Naive thymus-derived CD4-positive, alpha-beta T cell (primary cell): Measurements from ENCODE around the gene THOC3. TPM values are rescaled to one million over a fixed set of nuclear protein-coding genes. Genes with fewer than 3 reads are reported as not detected.
"Not testable (repeated sequence)": the region's sequence is repeated elsewhere in the genome, so short reads cannot be mapped to it uniquely, and the experiment has no call there.

Source experiments
- ATAC-seq: fragments of 150-1000 bp; cut with Tn5 transposase; 2 replicates; pipeline ENCODE4 v1.10.0; 2021; ENCODE audit warnings: mild to moderate bottlenecking, moderate library complexity
- CTCF ChIA-PET: fragments of 350-600 bp; sonication (Branson Sonifier 250); formaldehyde crosslinking; loops from one replicate; lab custom pipeline; 2021; ENCODE audit warnings: antibody characterized with exemption; lab: Charles Lee
- POLR2A ChIA-PET: fragments of 350-600 bp; sonication (Branson Sonifier 250); formaldehyde crosslinking; loops from one replicate; lab custom pipeline; 2021; ENCODE audit warnings: antibody characterized with exemption, inconsistent platforms; lab: Charles Lee
- DNase-seq, 9 donors: peaks; one replicate each; pipeline versions ENCODE4 v3.0.0 to v3.0.0-alpha.2; 2020 to 2022; ENCODE audit warnings: mixed read lengths in 1 of 9
- H3K27ac ChIP-seq: one replicate; pipeline ENCODE4 v1.7.0; 2013; ENCODE audit warnings: mild to moderate bottlenecking, low read depth, low read length, moderate library complexity
- H3K27me3 ChIP-seq, 2 donors: one replicate each; pipeline ENCODE4 v1.7.0; 2013; ENCODE audit warnings: low read length in 2 of 2, mild to moderate bottlenecking in 2 of 2, moderate library complexity in 2 of 2; ENCODE audit not compliant: control insufficient read depth in 2 of 2, insufficient read depth in 2 of 2
- H3K36me3 ChIP-seq, 3 experiments: 1 replicate in 2 of 3; 2 replicates in 1 of 3; pipeline ENCODE4 v1.7.0; 2013; ENCODE audit warnings: low read length in 3 of 3, mild to moderate bottlenecking in 3 of 3, moderate library complexity in 1 of 3; ENCODE audit not compliant: insufficient read depth in 3 of 3, control insufficient read depth in 2 of 3
- H3K4me1 ChIP-seq, 2 donors: one replicate each; pipeline ENCODE4 v1.7.0; 2013; ENCODE audit warnings: low read length in 2 of 2, mild to moderate bottlenecking in 2 of 2, moderate library complexity in 1 of 2; ENCODE audit not compliant: control insufficient read depth in 2 of 2, insufficient read depth in 2 of 2
- H3K4me3 ChIP-seq: 2 replicates; pipeline ENCODE4 v1.7.0; 2013; ENCODE audit warnings: mild to moderate bottlenecking, low read length
- H3K9me3 ChIP-seq, 3 experiments: 1 replicate in 2 of 3; 2 replicates in 1 of 3; pipeline ENCODE4 v1.7.0; 2013; ENCODE audit warnings: low read length in 3 of 3; ENCODE audit not compliant: control insufficient read depth in 2 of 3
- H3K27ac Mint-ChIP-seq, 9 donors: one replicate each; pipeline ENCODE4 v1.8.0; 2020 to 2022; ENCODE audit warnings: mixed read lengths in 9 of 9, mild to moderate bottlenecking in 8 of 9, moderate library complexity in 5 of 9, inconsistent platforms in 2 of 9
- H3K27me3 Mint-ChIP-seq, 5 donors: one replicate each; pipeline ENCODE4 v1.8.0; 2021 to 2022; ENCODE audit warnings: mixed read lengths in 5 of 5, mild to moderate bottlenecking in 1 of 5
- H3K36me3 Mint-ChIP-seq, 5 donors: one replicate each; pipeline ENCODE4 v1.8.0; 2020 to 2022; ENCODE audit warnings: mixed read lengths in 5 of 5, mild to moderate bottlenecking in 3 of 5, inconsistent platforms in 1 of 5
- H3K4me1 Mint-ChIP-seq, 7 donors: one replicate each; pipeline ENCODE4 v1.8.0; 2020 to 2022; ENCODE audit warnings: mixed read lengths in 7 of 7, mild to moderate bottlenecking in 3 of 7, inconsistent platforms in 1 of 7
- H3K4me3 Mint-ChIP-seq, 10 donors: one replicate each; pipeline ENCODE4 v1.8.0; 2020 to 2022; ENCODE audit warnings: mild to moderate bottlenecking in 10 of 10, mixed read lengths in 10 of 10, moderate library complexity in 6 of 10, inconsistent platforms in 2 of 10
- H3K9me3 Mint-ChIP-seq, 11 donors: one replicate each; pipeline ENCODE4 v1.8.0; 2020 to 2022; ENCODE audit warnings: mixed read lengths in 11 of 11, mild to moderate bottlenecking in 4 of 11, inconsistent platforms in 1 of 11, moderate library complexity in 1 of 11
- intact Hi-C, 2 donors: fragments of 100-400 bp; cut with micrococcal nuclease; formaldehyde crosslinking; loops; one replicate each; pipeline ENCODE4 v1.15.1; 2023
- polyA plus RNA-seq, 2 donors: library from polyadenylated mRNA; unstranded; fragments of 300-500 nt; fragmentation: Illumina TruSeq; gene quantifications; one replicate each; pipeline ENCODE4 v1.2.3, GENCODE V29; 2021
- total RNA-seq, 6 experiments: library from RNA in 5 of 6; stranded (reverse) in 5 of 6; gene quantifications; 1 replicate in 5 of 6; 2 replicates in 1 of 6; pipeline ENCODE4 v1.2.3 and lab custom pipeline; 2021 to 2026

THOC3 gene
- total and polyA plus RNA-seq, 7 experiments from 2014 or later, result 71.2 to 161 (median 92.9) TPM

DNA sequence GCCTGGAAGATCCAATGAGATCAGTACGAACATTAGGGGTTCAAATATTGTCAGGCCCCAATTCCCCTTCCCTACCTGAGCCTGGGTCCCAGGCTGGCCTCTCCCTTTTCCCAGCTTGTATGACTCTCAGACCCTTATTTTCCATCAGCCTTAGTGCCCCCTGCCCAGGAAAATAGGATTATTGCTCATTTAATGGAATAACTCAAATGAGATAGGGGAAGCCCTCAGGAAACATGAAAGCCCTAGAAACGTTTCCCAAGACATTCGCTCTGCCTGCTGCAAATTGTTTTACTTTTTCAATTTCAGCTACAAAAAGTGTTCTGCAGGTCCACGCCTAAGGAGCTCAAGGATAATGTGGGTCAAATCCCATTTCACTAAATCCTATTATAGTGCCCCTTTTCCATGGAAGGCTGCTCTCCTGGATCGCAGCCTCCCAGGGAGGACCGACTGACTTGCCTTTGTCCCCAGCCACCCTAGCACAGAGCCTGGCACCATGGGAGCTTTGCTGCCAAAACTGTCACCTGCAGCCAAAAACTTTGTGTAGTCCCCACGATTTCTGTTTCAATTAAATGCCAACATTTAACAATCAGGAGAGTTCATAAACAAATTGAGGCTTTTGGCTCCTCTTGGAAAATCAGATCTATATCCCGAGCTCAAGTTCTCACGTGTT, 46.9 kb downstream of the THOC3 start:
- H3K36me3 Mint-ChIP-seq, result peaks cover 0 to 77% (median 54%) of the 10 kb centered on the region in 5 donors
- ATAC-seq (no peak), DNase-seq (no peak)
- Histone ChIP-seq H3K27ac (no peak overlapping the region), H3K9me3 (no peaks in the 10 kb centered on the region), H3K4me1 (no peaks in the 10 kb centered on the region), H3K4me3 (no peak overlapping the region), H3K36me3 (peaks cover 0 to 13% (median 0%) of the 10 kb centered on the region in 3 experiments), H3K27me3 (no peaks in the 10 kb centered on the region)
- H3K4me1 Mint-ChIP-seq, result peaks cover 0 to 5% (median 0%) of the 10 kb centered on the region in 7 donors
- ChIA-PET POLR2A (no interaction called here), CTCF (interaction anchor here (0.5 to 0.6 kb wide), 2 partner anchors 179 to 1396 kb away, joined by 3 to 5 read pairs; no protein-coding TSS in a partner anchor)
- no peaks in the 10 kb centered on the region for H3K9me3 Mint-ChIP-seq
- H3K27ac Mint-ChIP-seq, result peak overlapping the region in 2 of 9 donors; percentile 4 to 31
- H3K4me3 Mint-ChIP-seq, result no peak overlapping the region
- no peaks in the 10 kb centered on the region for H3K27me3 Mint-ChIP-seq
- intact Hi-C loops, result no loop called here

- DNase-seq, result no peak
- no peak overlapping the region for H3K4me3 Mint-ChIP-seq
- H3K27ac ChIP-seq, result no peak overlapping the region
- H3K9me3 ChIP-seq, result no peaks in the 10 kb centered on the region
- H3K4me3 ChIP-seq, result no peak overlapping the region
- peak overlapping the region in 1 of 9 donors; percentile 32 for H3K27ac Mint-ChIP-seq
- H3K36me3 ChIP-seq, result peaks cover 0 to 13% (median 0%) of the 10 kb centered on the region in 3 experiments
- no peaks in the 10 kb centered on the region for H3K27me3 Mint-ChIP-seq
- ChIA-PET CTCF (no interaction called here), POLR2A (no interaction called here)
- H3K4me1 ChIP-seq, result no peaks in the 10 kb centered on the region
- peaks cover 0 to 5% (median under 1%) of the 10 kb centered on the region in 7 donors for H3K4me1 Mint-ChIP-seq
- intact Hi-C loops, result no loop called here
- H3K9me3 Mint-ChIP-seq, result no peaks in the 10 kb centered on the region
- ATAC-seq, result no peak
- H3K36me3 Mint-ChIP-seq, result peaks cover 0 to 71% (median 55%) of the 10 kb centered on the region in 5 donors
- no peaks in the 10 kb centered on the region for H3K27me3 ChIP-seq
Measured at GRCh38 chr5:175920231-175920811, 47.8 kb downstream of the THOC3 start.

DNA sequence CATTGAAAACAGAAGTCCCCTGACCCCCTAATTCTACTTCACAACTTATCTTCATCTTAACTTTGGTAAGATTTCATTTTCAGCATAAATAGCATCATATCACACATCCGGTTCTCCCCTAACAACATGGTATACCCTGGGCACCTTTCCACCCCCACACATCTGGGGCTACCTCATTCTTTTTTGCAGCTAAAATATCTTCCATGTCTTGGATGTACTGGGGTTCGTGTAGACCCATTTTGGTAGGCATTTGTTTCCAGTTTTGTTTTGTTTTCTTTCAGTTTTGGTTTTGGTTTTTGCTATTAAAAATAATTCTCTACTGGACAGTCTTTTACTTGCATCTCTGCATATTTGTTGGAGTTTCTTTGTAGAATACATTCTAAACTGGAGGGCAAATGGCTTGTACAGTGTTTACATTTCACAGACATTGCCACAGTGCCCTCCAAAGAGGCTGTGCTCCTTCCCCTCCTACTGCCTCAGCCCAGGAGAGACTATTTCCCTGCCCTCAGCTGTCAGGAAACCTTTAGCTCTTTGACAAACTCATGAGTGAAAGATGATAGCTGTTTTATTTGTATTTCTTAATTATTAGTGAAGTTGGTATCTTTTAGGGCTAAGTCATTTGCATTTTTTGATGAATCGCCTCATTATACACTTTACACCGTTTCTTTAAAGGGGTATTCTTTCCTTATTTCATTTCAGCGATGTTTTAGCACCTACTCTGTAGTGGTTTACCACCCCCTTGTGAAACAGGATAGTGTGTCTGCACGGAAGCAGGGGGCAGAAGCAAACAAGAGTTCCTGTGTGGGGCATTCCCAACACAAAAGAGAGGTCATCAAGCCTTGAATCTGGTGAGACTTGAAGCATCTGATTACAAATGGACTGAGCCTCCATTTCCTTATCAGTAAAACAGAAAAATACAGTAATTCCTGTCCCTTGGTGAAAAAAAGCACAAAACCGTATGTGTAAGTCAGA, 52.8 kb downstream of the THOC3 start:
- peak; percentile 76 for ATAC-seq

GRCh38 chr5:175913835-175914672, 54.1 kb downstream of the THOC3 start:
- H3K36me3 Mint-ChIP-seq, result peaks cover 0 to 37% (median 26%) of the 10 kb centered on the region in 5 donors
- H3K4me3 Mint-ChIP-seq, H3K27me3 ChIP-seq, H3K4me1 ChIP-seq, H3K27ac Mint-ChIP-seq, H3K9me3 Mint-ChIP-seq, H3K4me1 Mint-ChIP-seq, H3K4me3 ChIP-seq, H3K36me3 ChIP-seq, DNase-seq, H3K27ac ChIP-seq, POLR2A ChIA-PET, H3K27me3 Mint-ChIP-seq, intact Hi-C loops, H3K9me3 ChIP-seq, CTCF ChIA-PET, ATAC-seq: not testable (repeated sequence)

More for the DNA sequence above, 52.8 kb downstream of the THOC3 start:
- H3K9me3 ChIP-seq, H3K4me1 Mint-ChIP-seq, H3K9me3 Mint-ChIP-seq, H3K27me3 ChIP-seq, H3K27ac ChIP-seq, H3K27me3 Mint-ChIP-seq, DNase-seq, H3K36me3 ChIP-seq, H3K4me1 ChIP-seq, intact Hi-C loops, H3K4me3 ChIP-seq, CTCF ChIA-PET, POLR2A ChIA-PET: not testable (repeated sequence)
- Mint-ChIP-seq H3K36me3 (peaks cover 0 to 42% (median 34%) of the 10 kb centered on the region in 5 donors), H3K4me3 (peak overlapping the region in 2 of 10 donors; percentile 64 to 71), H3K27ac (peak overlapping the region in 1 of 9 donors; percentile 39)

- POLR2A ChIA-PET, CTCF ChIA-PET, H3K27me3 ChIP-seq, H3K9me3 ChIP-seq, H3K9me3 Mint-ChIP-seq, DNase-seq, H3K27ac ChIP-seq, H3K36me3 ChIP-seq, ATAC-seq, intact Hi-C loops, H3K4me1 ChIP-seq, H3K4me3 Mint-ChIP-seq, H3K27ac Mint-ChIP-seq, H3K27me3 Mint-ChIP-seq, H3K4me3 ChIP-seq, H3K4me1 Mint-ChIP-seq: not testable (repeated sequence)
- H3K36me3 Mint-ChIP-seq, result peaks cover 0 to 27% (median 10%) of the 10 kb centered on the region in 5 donors
Measured at GRCh38 chr5:175910072-175910471, 58.0 kb downstream of the THOC3 start.
